ENCODE results near the gene ABCC4.

The ABCC4 gene

GRCh38 chr13:95098916-95099315 is 202.3 kb downstream of the ABCC4 start:
- no peak for DNase-seq (ENCODE audit: low spot score in 2 of 2)

DNA sequence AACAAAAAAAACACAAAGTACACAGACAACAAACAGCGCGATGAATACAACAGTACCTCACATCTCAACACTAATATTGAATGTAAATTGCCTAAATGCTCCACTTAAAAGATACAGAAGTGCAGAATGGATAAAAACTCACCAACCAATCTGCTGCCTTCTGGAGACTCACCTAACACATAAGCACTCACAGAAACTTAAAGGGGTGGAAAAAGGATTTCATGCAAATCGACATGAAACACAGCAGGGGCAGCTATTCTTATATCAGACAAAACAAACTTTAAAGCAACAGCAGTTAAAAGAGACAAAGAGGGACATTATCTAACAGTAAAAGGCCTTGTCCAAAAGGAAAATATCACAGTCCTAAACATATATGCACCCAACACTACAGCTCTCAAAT is 209.5 kb downstream of the ABCC4 start:
- DNase-seq (ENCODE audit: low spot score in 2 of 2) = no peak
- Histone ChIP-seq H3K9me3 (no peaks in the 10 kb centered on the region), H3K27me3 (ENCODE audit: low read depth) (no peaks in the 10 kb centered on the region), H3K36me3 (replicated peaks) (no peaks in the 10 kb centered on the region), H3K4me1 (no peaks in the 10 kb centered on the region), H3K4me3 (no peak overlapping the region)
- in situ Hi-C loops (cut with MboI; ENCODE audit: low sequenced_read_pairs) = no loop called here

More at GRCh38 chr13:95098916-95099315, 202.3 kb downstream of the ABCC4 start:
- H3K36me3 ChIP-seq (replicated peaks) = no peaks in the 10 kb centered on the region
- no peak overlapping the region for H3K4me3 ChIP-seq
- no peaks in the 10 kb centered on the region for H3K9me3 ChIP-seq
- H3K4me1 ChIP-seq = peaks cover 26% of the 10 kb centered on the region
- in situ Hi-C loops (cut with MboI; ENCODE audit: low sequenced_read_pairs) = no loop called here
- no peaks in the 10 kb centered on the region for H3K27me3 ChIP-seq (ENCODE audit: low read depth)

GRCh38 chr13:95087746-95088305 is 213.4 kb downstream of the ABCC4 start:
- Histone ChIP-seq H3K36me3 (replicated peaks) (no peaks in the 10 kb centered on the region), H3K27me3 (ENCODE audit: low read depth) (no peaks in the 10 kb centered on the region), H3K4me1 (no peaks in the 10 kb centered on the region), H3K9me3 (no peaks in the 10 kb centered on the region), H3K4me3 (no peak overlapping the region)
- in situ Hi-C loops (cut with MboI; ENCODE audit: low sequenced_read_pairs) = no loop called here
- DNase-seq (ENCODE audit: low spot score in 2 of 2) = peak; percentile 17 to 51

DNA sequence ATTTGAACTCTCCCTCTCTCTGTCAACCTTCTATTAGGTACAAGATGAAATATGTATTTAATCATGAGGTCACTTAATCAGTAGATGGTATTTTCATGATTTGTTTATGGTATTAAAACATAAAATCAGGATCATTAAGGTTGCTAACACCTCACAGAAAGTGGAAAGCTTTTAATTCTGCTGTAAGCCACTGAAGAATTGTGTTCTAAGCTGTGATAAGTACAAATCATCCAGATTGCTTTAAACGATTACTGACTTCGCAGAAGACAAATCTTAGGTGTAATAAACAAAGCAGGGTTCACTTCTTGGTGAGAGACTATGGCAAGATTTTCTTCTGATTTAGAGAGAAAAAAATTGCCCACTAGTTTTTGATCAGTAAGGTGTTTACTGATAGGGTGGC is 214.5 kb downstream of the ABCC4 start:
- H3K27me3 ChIP-seq (ENCODE audit: low read depth) = no peaks in the 10 kb centered on the region
- H3K4me3 ChIP-seq = no peak overlapping the region
- in situ Hi-C loops (cut with MboI; ENCODE audit: low sequenced_read_pairs) = no loop called here
- H3K36me3 ChIP-seq (replicated peaks) = no peaks in the 10 kb centered on the region
- DNase-seq (ENCODE audit: low spot score in 2 of 2) = no peak
- H3K9me3 ChIP-seq = no peaks in the 10 kb centered on the region
- H3K4me1 ChIP-seq = no peaks in the 10 kb centered on the region

DNA sequence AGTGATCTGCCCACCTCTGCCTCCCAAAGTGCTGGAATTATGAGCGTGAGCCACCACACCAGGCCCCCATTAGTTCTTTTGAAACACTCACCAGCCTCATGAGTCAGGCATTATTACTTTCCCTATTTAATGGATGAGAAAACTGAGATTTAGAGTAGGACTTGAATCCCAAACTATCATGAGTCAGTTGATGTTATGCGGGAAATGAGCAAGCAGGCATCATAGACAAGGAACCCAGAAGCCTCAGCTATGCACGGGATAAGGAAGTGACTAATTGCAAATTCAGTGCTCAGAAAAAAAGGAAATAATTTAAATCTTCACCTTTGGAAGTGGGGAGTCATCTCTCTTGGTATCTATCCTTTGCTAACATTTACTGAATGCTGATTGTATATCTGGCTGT is 217.5 kb downstream of the ABCC4 start:
- H3K4me3 ChIP-seq = no peak overlapping the region
- no peak for DNase-seq (ENCODE audit: low spot score in 2 of 2)
- in situ Hi-C loops (cut with MboI; ENCODE audit: low sequenced_read_pairs) = no loop called here
- no peaks in the 10 kb centered on the region for H3K27me3 ChIP-seq (ENCODE audit: low read depth)
- H3K9me3 ChIP-seq = no peaks in the 10 kb centered on the region
- H3K4me1 ChIP-seq = no peaks in the 10 kb centered on the region
- H3K36me3 ChIP-seq (replicated peaks) = no peaks in the 10 kb centered on the region

DNA sequence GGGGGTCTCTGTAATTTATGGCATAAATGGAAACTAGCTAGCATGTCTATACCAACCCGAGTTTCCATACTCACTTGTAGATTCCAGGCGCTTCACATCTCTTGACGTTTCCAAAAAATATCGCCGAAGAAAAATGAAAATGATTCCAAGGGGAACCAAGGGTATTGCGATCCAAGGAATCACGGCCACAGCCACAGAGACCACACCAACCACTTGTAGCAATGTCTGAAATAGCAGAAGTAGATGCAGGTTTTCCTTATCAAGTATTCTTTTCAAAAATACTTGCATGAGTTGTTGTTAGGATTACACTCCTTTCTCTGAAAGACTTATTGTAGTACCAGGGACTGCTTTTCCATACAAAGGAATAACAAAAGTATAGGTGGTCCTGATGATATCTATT is 218.2 kb downstream of the ABCC4 start:
- Histone ChIP-seq H3K4me1 (no peaks in the 10 kb centered on the region), H3K36me3 (replicated peaks) (no peaks in the 10 kb centered on the region), H3K27me3 (ENCODE audit: low read depth) (no peaks in the 10 kb centered on the region), H3K4me3 (no peak overlapping the region), H3K9me3 (no peaks in the 10 kb centered on the region)
- in situ Hi-C loops (cut with MboI; ENCODE audit: low sequenced_read_pairs) = no loop called here
- no peak for DNase-seq (ENCODE audit: low spot score in 2 of 2)

DNA sequence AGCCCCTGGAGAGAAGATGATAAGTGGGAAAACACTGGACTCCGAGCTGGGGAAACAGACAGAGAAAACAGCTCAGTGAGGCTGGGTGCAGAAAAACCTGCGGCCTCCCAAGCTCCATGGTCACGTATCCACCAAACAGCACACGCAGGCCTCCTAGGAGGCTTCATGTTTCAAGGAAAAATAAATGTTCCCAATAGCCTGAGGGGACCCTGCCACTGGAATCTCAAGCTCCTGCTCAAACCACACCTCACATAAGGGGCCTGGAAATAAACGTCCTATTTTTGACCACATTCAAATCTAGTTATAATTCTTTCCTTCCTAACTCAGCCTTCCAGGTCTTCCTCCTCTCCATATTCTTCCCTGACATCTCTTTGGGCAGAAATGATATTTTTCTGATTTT is 225.7 kb downstream of the ABCC4 start:
- DNase-seq (ENCODE audit: low spot score in 2 of 2) = no peak
- H3K4me3 ChIP-seq = no peak overlapping the region
- no peaks in the 10 kb centered on the region for H3K9me3 ChIP-seq
- no peaks in the 10 kb centered on the region for H3K27me3 ChIP-seq (ENCODE audit: low read depth)
- no peaks in the 10 kb centered on the region; the same call in 1 of the 2 replicates for H3K36me3 ChIP-seq (replicated peaks)
- in situ Hi-C loops (cut with MboI; ENCODE audit: low sequenced_read_pairs) = no loop called here
- no peaks in the 10 kb centered on the region for H3K4me1 ChIP-seq

DNA sequence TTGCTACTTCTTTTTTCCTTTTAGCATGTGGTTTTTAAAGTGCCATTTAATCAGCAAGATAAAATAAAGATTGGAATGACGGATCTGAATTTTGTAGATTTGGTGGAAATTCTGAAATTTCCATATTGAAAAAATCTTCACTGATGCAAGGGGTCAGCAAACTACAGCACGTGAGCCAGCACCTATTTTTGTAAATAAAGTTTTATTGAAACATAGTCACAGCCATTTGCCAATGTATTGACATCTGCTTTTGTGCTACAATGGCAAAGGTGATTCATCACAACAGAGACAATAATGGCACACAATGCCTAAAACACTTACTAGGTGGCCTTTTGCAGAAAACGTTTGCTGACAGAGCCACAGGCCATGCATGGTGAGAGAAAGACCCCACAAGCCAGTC is 226.4 kb downstream of the ABCC4 start:
- in situ Hi-C loops (cut with MboI; ENCODE audit: low sequenced_read_pairs) = no loop called here
- Histone ChIP-seq H3K9me3 (no peaks in the 10 kb centered on the region), H3K4me3 (no peak overlapping the region), H3K4me1 (no peaks in the 10 kb centered on the region), H3K27me3 (ENCODE audit: low read depth) (no peaks in the 10 kb centered on the region), H3K36me3 (replicated peaks) (no peaks in the 10 kb centered on the region; the same call in 1 of the 2 replicates)
- no peak for DNase-seq (ENCODE audit: low spot score in 2 of 2)

DNA sequence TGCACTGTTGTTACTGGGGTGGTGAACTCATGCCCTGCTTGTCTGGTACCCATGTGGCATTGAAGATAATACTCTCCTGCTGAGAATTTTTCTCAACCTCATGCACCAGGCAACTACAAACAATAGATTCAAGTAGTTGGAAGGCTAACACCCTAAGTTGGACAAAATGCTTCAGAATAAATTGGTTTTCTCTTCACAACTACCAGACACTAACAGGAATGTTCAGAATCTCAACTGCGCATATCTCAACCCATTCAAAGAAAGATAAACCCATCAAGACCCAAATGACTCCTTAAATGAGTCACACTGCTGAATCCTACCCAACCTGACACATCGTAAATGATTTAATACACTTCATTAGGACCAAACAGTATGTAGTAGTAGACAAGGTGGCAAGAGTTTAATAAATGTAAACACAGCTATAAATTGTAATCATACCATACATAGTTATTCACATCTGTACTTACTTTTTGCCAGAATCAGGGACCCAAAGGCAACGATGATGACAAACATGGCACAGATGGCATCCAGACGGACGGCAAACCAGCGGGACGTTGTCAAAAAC is 227.4 kb downstream of the ABCC4 start:
- H3K4me1 ChIP-seq = no peaks in the 10 kb centered on the region
- DNase-seq (ENCODE audit: low spot score in 2 of 2) = no peak
- no peak overlapping the region for H3K4me3 ChIP-seq
- H3K27me3 ChIP-seq (ENCODE audit: low read depth) = no peaks in the 10 kb centered on the region
- in situ Hi-C loops (cut with MboI; ENCODE audit: low sequenced_read_pairs) = no loop called here
- H3K36me3 ChIP-seq (replicated peaks) = no peaks in the 10 kb centered on the region; the same call in 1 of the 2 replicates
- H3K9me3 ChIP-seq = no peaks in the 10 kb centered on the region

GRCh38 chr13:95067303-95067702 is 233.9 kb downstream of the ABCC4 start:
- Histone ChIP-seq H3K9me3 (no peaks in the 10 kb centered on the region), H3K27me3 (ENCODE audit: low read depth) (no peaks in the 10 kb centered on the region), H3K4me1 (0 out of 2 replicates have a peak, but pooled peaks cover 4% of the 10 kb centered on the region), H3K4me3 (no peak overlapping the region), H3K36me3 (replicated peaks) (no peaks in the 10 kb centered on the region)
- DNase-seq (ENCODE audit: low spot score in 2 of 2) = no peak
- in situ Hi-C loops (cut with MboI; ENCODE audit: low sequenced_read_pairs) = no loop called here

DNA sequence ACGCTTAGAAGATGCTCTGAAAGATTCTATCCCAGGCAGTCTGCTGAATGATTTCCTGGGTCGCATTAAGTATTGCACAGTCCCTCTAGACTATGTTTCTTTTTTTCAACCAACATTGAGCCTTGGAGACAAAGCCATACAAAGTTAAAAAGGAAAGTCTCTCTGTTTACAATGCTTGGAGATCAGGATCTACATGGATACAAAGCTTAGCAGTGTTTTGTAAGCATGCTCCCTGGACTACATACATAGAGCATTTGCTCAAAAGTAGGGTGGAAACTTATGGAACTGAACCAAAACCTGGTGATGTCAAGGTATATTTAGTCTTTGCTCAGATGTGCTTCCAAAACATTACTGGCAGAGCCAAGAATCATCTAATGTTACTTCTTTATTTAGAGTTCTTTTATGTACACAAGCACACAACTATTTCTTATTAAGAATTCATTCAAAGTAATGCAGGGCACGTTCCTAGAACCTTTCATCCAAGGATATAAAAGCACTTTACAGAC is 241.2 kb downstream of the ABCC4 start:
- no peak for DNase-seq (ENCODE audit: low spot score in 2 of 2)
- H3K36me3 ChIP-seq (replicated peaks) = no peaks in the 10 kb centered on the region
- H3K4me3 ChIP-seq = no peak overlapping the region
- no peaks in the 10 kb centered on the region for H3K27me3 ChIP-seq (ENCODE audit: low read depth)
- in situ Hi-C loops (cut with MboI; ENCODE audit: low sequenced_read_pairs) = no loop called here
- H3K9me3 ChIP-seq = no peaks in the 10 kb centered on the region
- peaks cover 40% of the 10 kb centered on the region for H3K4me1 ChIP-seq

- no peak overlapping the region for H3K4me3 ChIP-seq
Observed at GRCh38 chr13:95059306-95059705, 241.9 kb downstream of the ABCC4 start.

GRCh38 chr13:95058680-95059079 is 242.6 kb downstream of the ABCC4 start:
- no peaks in the 10 kb centered on the region for H3K27me3 ChIP-seq (ENCODE audit: low read depth)
- in situ Hi-C loops (cut with MboI; ENCODE audit: low sequenced_read_pairs) = no loop called here
- no peak overlapping the region for H3K4me3 ChIP-seq
- no peaks in the 10 kb centered on the region for H3K9me3 ChIP-seq
- DNase-seq (ENCODE audit: low spot score in 2 of 2) = no peak
- no peaks in the 10 kb centered on the region for H3K36me3 ChIP-seq (replicated peaks)
- H3K4me1 ChIP-seq = peaks cover 40% of the 10 kb centered on the region

More at GRCh38 chr13:95059306-95059705, 241.9 kb downstream of the ABCC4 start:
- Histone ChIP-seq H3K36me3 (replicated peaks) (no peaks in the 10 kb centered on the region), H3K4me1 (peaks cover 40% of the 10 kb centered on the region), H3K27me3 (ENCODE audit: low read depth) (no peaks in the 10 kb centered on the region), H3K9me3 (no peaks in the 10 kb centered on the region)
- DNase-seq (ENCODE audit: low spot score in 2 of 2) = peak in 1 of 2 experiments; percentile 24
- in situ Hi-C loops (cut with MboI; ENCODE audit: low sequenced_read_pairs) = no loop called here

DNA sequence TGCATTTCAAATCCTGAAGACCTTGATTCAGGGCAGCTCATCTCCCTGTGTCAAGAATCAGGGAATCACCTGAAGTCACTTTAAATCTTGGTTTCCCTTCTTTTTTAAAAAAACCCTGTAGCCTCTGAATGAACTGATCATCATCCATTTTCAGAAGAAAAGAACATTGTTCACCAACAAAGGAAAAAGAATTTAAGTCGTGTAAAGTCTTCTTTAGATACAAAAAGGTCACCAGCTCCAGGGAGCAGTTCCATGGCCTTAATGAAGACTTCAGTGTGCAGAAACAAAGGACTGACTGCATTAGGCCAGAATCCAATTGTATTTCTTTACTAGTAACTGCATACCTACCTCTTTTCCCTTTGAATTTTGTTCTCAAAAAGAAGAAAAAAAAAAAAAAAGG is 245.0 kb downstream of the ABCC4 start:
- H3K4me1 ChIP-seq = peaks cover 45% of the 10 kb centered on the region
- no peaks in the 10 kb centered on the region for H3K36me3 ChIP-seq (replicated peaks)
- H3K9me3 ChIP-seq = no peaks in the 10 kb centered on the region
- peak; percentile 59 to 94 for DNase-seq (ENCODE audit: low spot score in 2 of 2)
- no peak overlapping the region for H3K4me3 ChIP-seq
- in situ Hi-C loops (cut with MboI; ENCODE audit: low sequenced_read_pairs) = no loop called here
- no peaks in the 10 kb centered on the region for H3K27me3 ChIP-seq (ENCODE audit: low read depth)
